ENCODE results near the gene PTEN.

DNA sequence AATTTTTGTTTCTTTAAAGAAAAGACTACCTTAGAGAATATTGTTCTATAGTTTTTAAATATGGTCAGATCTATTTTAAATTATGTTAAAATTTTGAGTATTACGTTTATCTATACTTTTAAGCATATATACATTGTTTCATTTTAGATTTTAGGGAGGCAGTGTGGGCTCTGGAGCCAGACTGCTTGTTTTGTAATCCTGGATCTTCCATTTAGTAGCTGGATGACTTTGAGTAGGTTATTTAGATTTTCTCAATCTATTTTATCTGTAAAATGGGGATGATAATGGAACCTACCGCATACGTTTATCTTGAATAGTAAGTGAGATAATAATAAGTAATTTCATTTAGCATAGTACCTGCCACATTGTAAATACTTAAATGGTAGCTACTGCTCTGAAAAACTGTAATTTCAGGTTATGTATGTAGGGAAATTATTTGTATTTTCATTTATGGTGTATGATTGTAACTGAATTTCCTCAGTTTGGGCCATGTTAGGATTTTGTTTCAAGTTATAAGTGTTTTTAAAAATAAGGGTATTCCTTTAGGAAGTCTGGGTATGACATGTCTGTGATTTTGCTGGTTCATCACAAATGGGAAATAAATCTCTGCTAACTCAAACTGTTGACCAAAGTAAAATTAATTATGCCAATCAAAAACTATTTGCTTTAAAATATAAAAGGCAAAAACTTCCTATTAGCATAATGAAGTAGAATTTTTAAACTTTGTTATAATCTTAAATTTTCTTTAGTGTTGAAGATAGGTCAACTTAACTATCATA, 6.5 kb downstream of the PTEN start:
- TF ChIP-seq, protein P1, sequence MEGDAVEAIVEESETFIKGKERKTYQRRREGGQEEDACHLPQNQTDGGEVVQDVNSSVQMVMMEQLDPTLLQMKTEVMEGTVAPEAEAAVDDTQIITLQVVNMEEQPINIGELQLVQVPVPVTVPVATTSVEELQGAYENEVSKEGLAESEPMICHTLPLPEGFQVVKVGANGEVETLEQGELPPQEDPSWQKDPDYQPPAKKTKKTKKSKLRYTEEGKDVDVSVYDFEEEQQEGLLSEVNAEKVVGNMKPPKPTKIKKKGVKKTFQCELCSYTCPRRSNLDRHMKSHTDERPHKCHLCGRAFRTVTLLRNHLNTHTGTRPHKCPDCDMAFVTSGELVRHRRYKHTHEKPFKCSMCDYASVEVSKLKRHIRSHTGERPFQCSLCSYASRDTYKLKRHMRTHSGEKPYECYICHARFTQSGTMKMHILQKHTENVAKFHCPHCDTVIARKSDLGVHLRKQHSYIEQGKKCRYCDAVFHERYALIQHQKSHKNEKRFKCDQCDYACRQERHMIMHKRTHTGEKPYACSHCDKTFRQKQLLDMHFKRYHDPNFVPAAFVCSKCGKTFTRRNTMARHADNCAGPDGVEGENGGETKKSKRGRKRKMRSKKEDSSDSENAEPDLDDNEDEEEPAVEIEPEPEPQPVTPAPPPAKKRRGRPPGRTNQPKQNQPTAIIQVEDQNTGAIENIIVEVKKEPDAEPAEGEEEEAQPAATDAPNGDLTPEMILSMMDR (IDR thresholded peaks at IDR 0.05; ENCODE audit: low read depth, low read length), result no peak
- no peak for TF ChIP-seq EZH2phosphoT487 (IDR thresholded peaks at IDR 0.05; ENCODE audit: low read depth)
